ENCODE measurements around the gene TSPAN12.

The TSPAN12 gene

GRCh38 chr7:120742372-120742771 is 115.6 kb downstream of the TSPAN12 start:
- no peak for DNase-seq (ENCODE audit: low read depth)

- no peak for DNase-seq (ENCODE audit: low read depth)
These were observed 116.4 kb downstream of the TSPAN12 start for GRCh38 chr7:120741371-120742042.

GRCh38 chr7:120740348-120740747 is 117.6 kb downstream of the TSPAN12 start:
- no peak for DNase-seq (ENCODE audit: low read depth)

- no peak for DNase-seq (ENCODE audit: low read depth)
These were observed 119.1 kb downstream of the TSPAN12 start for GRCh38 chr7:120738816-120739215.
